ENCODE data around the gene OR6B1.

GRCh38 chr7:144036302-144036885 is 36.3 kb downstream of the OR6B1 start:
- TF ChIP-seq CTCF (IDR thresholded peaks at IDR 0.05) (no peak), POLR2A (IDR thresholded peaks at IDR 0.05) (no peak)
